SK-N-SH (cell line): Measurements from ENCODE around the gene VANGL1. TPM values are rescaled to one million over a fixed set of nuclear protein-coding genes. Genes with fewer than 3 reads are reported as not detected.

Experiments
- CTCF ChIA-PET: fragments of 300-600, 350-600 bp; formaldehyde crosslinking; extraction: SDS; loops from one replicate; lab custom pipeline; 2021; lab: Yijun Ruan, JAX
- POLR2A ChIA-PET: fragments of 350-600 bp; sonication (Branson Sonifier 250); formaldehyde crosslinking; extraction: SDS; loops from one replicate; lab custom pipeline; 2020; ENCODE audit warnings: antibody characterized with exemption, inconsistent platforms; lab: Yijun Ruan, JAX
- DNase-seq: peaks from one replicate; pipeline ENCODE4 v3.0.0; 2012
- H2AFZ ChIP-seq: fragments of 200-600 bp; sonication (generic); 2 replicates; pipeline ENCODE4 v1.8.1; 2016; ENCODE audit warnings: antibody characterized with exemption, mild to moderate bottlenecking, low read depth
- H3F3A ChIP-seq: fragments of 200-600 bp; sonication (generic); replicated peaks from 2 replicates; pipeline ENCODE3; 2016; ENCODE audit warnings: antibody characterized with exemption, mild to moderate bottlenecking; ENCODE audit not compliant: insufficient read depth
- H3K27ac ChIP-seq, 2 experiments: fragments of 200-500 bp in 1 of 2; fragments of 200-600 bp in 1 of 2; sonication (Bioruptor generic) in 1 of 2; sonication (generic), shearing (Covaris generic) in 1 of 2; 2 replicates each; pipeline versions ENCODE4 v1.5.1 to v1.6.1; 2014 to 2016; ENCODE audit warnings: low read depth in 2 of 2, inconsistent platforms in 1 of 2, low read length in 1 of 2, mild to moderate bottlenecking in 1 of 2, mixed read lengths in 1 of 2
- H3K27me3 ChIP-seq: fragments of 200-600 bp; sonication (generic), shearing (Covaris generic); 2 replicates; pipeline ENCODE4 v1.6.1; 2016; ENCODE audit warnings: mixed run types; ENCODE audit not compliant: insufficient read depth
- H3K36me3 ChIP-seq, 2 experiments: fragments of 200-500 bp in 1 of 2; fragments of 200-600 bp in 1 of 2; sonication (Bioruptor generic) in 1 of 2; sonication (generic) in 1 of 2; replicated peaks in 1 of 2; 2 replicates each; pipeline versions ENCODE3 to v1.5.1; 2014 to 2016; ENCODE audit warnings: low read length in 1 of 2, mild to moderate bottlenecking in 1 of 2; ENCODE audit not compliant: insufficient read depth in 2 of 2, control insufficient read depth in 1 of 2
- H3K4me1 ChIP-seq, 2 experiments: fragments of 200-500 bp in 1 of 2; fragments of 200-600 bp in 1 of 2; sonication (Bioruptor generic) in 1 of 2; sonication (generic), shearing (Covaris generic) in 1 of 2; 2 replicates each; pipeline versions ENCODE4 v1.5.1 to v1.6.1; 2014 to 2016; ENCODE audit warnings: low read depth in 1 of 2, low read length in 1 of 2, mixed run types in 1 of 2; ENCODE audit not compliant: insufficient read depth in 2 of 2, control insufficient read depth in 1 of 2
- H3K4me2 ChIP-seq: fragments of 200-600 bp; sonication (generic), shearing (Covaris generic); 2 replicates; pipeline ENCODE4 v1.6.1; 2017; ENCODE audit warnings: mixed run types
- H3K4me3 ChIP-seq, 2 experiments: fragments of 200-500 bp in 1 of 2; fragments of 200-600 bp in 1 of 2; sonication (Bioruptor generic) in 1 of 2; sonication (generic), shearing (Covaris generic) in 1 of 2; 2 replicates each; pipeline versions ENCODE4 v1.5.1 to v1.8.1; 2014 to 2016; ENCODE audit warnings: low read depth in 2 of 2, inconsistent platforms in 1 of 2, low read length in 1 of 2, mild to moderate bottlenecking in 1 of 2, mixed read lengths in 1 of 2, moderate library complexity in 1 of 2
- H3K79me2 ChIP-seq: fragments of 200-600 bp; sonication (generic); 2 replicates; pipeline ENCODE4 v1.8.1; 2017; ENCODE audit warnings: mild to moderate bottlenecking; ENCODE audit not compliant: insufficient read depth
- H3K9ac ChIP-seq: fragments of 200-600 bp; sonication (generic); 2 replicates; pipeline ENCODE4 v1.6.1; 2017; ENCODE audit warnings: mixed run types
- H3K9me2 ChIP-seq: fragments of 200-600 bp; sonication (generic); 2 replicates; pipeline ENCODE4 v1.6.1; 2017; ENCODE audit warnings: mixed run types
- H3K9me3 ChIP-seq: fragments of 200-600 bp; sonication (generic); 2 replicates; pipeline ENCODE4 v1.6.1; 2017; ENCODE audit warnings: mixed run types, mild to moderate bottlenecking, moderate library complexity
- H4K20me1 ChIP-seq: fragments of 200-600 bp; sonication (generic); 2 replicates; pipeline ENCODE4 v1.6.1; 2017; ENCODE audit warnings: mild to moderate bottlenecking, mixed run types; ENCODE audit not compliant: insufficient read depth
- GABPA ChIP-seq: IDR thresholded peaks from 2 replicates; pipeline ENCODE4 v1.4.0; 2012; ENCODE audit warnings: low read depth, mild to moderate bottlenecking
- NRF1 ChIP-seq: IDR thresholded peaks from 2 replicates; pipeline ENCODE4 v1.6.1; 2012; ENCODE audit warnings: low read depth, mild to moderate bottlenecking, low read length
- POLR2AphosphoS5 ChIP-seq: IDR thresholded peaks from 2 replicates; pipeline ENCODE4 v1.6.1; 2012; ENCODE audit warnings: low read depth, low read length
- RFX5 ChIP-seq: IDR thresholded peaks from 2 replicates; pipeline ENCODE4 v1.6.1; 2012; ENCODE audit warnings: mild to moderate bottlenecking, improper control_type of control experiment, low read length
- SIN3A ChIP-seq: IDR thresholded peaks from 2 replicates; pipeline ENCODE4 v1.6.1; 2012; ENCODE audit warnings: low read depth, mild to moderate bottlenecking, low read length, moderate library complexity, borderline replicate concordance
- TCF12 ChIP-seq: IDR thresholded peaks from 2 replicates; pipeline ENCODE4 v1.4.0; 2012
- WGBS: methylation state at CpG from one replicate; pipeline ENCODE4 v1.1.6; 2017; ENCODE audit warnings: low lambda C conversion rate; 5-methylcytosine and 5-hydroxymethylcytosine counted together
- polyA plus RNA-seq, 3 experiments: library from polyadenylated mRNA; depleted of rRNA; stranded (reverse); fragments of >200 nt; gene quantifications; 2 replicates each; pipeline ENCODE4 v1.2.3, GENCODE V29; 2012
- TF ChIP-seq, protein P1 (sequence below): IDR thresholded peaks from 2 replicates; pipeline ENCODE4 v1.4.0; 2012; ENCODE audit warnings: low read depth, borderline replicate concordance
- TF ChIP-seq, protein P2 (sequence below): IDR thresholded peaks from 2 replicates; pipeline ENCODE4 v1.6.1; 2012; ENCODE audit warnings: mild to moderate bottlenecking, low read depth, low read length, moderate library complexity
- TF ChIP-seq, protein P3 (sequence below): fragments of 200-600 bp; sonication (generic); IDR thresholded peaks from 2 replicates; pipeline ENCODE4 v1.6.1; 2017; ENCODE audit warnings: antibody characterized with exemption, mild to moderate bottlenecking, moderate library complexity
- TF ChIP-seq, protein P4 (sequence below): IDR thresholded peaks from 2 replicates; pipeline ENCODE4 v1.4.0; 2012; ENCODE audit warnings: low read depth

The VANGL1 gene
- polyA plus RNA-seq, 1 of the 3 experiments (the other 2 are of a cell fraction): 5.4 TPM

DNA sequence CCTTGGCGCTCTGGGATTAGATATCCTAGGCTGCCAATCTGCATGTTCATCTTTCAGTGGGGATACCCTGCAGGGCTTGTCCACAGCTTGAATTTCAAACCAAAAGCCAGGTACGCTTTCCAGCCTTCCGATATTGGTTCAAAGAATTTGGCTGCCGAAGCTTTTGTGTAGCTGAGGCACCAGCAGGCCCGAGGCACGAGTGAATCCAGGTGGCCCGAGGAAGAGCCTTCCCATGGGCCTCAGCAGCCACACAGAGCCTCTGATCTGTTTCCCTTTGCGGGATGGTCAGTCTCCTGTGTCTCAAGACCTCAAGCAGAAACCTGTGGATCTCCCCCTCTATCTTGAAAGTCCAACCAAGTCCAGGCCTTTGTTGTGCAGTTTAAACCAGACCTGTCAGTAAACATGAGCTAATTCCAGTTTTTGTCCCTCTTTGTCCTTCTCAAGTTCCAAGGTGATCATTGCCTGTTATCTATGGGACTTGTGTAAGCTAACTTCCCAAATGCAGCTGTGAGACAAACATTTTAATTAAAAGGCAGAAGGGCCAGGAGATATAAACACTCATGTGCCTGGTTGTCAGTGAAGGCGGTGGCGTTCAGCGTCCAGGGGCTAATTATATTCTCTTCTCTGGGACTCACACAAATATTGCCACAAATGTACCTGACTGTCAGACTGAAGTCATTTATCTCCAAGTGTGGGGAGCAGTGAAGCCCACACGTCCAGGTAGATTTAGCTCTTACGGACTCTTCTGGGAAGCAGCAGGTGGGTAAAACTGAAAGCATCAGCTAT is 30.6 kb downstream of the VANGL1 start:
- H3K4me1 ChIP-seq: peaks cover 9 to 16% of the 10 kb centered on the region in 2 experiments; a peak in 3 of 4 replicates
- CTCF ChIA-PET: interaction anchor here (0.9 to 1.6 kb wide), 2 partner anchors 35 to 64 kb away, joined by 5 to 8 read pairs; no protein-coding TSS in a partner anchor
- peaks cover 16% of the 10 kb centered on the region for H3F3A ChIP-seq
- H4K20me1 ChIP-seq: no peaks in the 10 kb centered on the region
- no peak overlapping the region for H3K4me2 ChIP-seq
- WGBS: 96% methylated on average over 11 of the region's 13 CpGs
- H3K27ac ChIP-seq: no peak overlapping the region
- no peak for TF ChIP-seq POLR2AphosphoS5
- no peaks in the 10 kb centered on the region for H3K27me3 ChIP-seq
- no peak for DNase-seq
- H3K36me3 ChIP-seq: peaks cover 2 to 9% of the 10 kb centered on the region in 2 experiments
- POLR2A ChIA-PET: interaction anchor here (0.6 kb wide), 1 partner anchor 79 kb away, joined by 3 read pairs; no protein-coding TSS in a partner anchor
- no peak overlapping the region for H2AFZ ChIP-seq
- 0 out of 2 replicates have a peak, but pooled peaks cover 7% of the 10 kb centered on the region for H3K9me3 ChIP-seq
- H3K9ac ChIP-seq: no peak overlapping the region
- no peaks in the 10 kb centered on the region for H3K9me2 ChIP-seq
- no peak overlapping the region for H3K4me3 ChIP-seq
- H3K79me2 ChIP-seq: peaks cover 49% of the 10 kb centered on the region; the same call in 1 of the 2 replicates

DNA sequence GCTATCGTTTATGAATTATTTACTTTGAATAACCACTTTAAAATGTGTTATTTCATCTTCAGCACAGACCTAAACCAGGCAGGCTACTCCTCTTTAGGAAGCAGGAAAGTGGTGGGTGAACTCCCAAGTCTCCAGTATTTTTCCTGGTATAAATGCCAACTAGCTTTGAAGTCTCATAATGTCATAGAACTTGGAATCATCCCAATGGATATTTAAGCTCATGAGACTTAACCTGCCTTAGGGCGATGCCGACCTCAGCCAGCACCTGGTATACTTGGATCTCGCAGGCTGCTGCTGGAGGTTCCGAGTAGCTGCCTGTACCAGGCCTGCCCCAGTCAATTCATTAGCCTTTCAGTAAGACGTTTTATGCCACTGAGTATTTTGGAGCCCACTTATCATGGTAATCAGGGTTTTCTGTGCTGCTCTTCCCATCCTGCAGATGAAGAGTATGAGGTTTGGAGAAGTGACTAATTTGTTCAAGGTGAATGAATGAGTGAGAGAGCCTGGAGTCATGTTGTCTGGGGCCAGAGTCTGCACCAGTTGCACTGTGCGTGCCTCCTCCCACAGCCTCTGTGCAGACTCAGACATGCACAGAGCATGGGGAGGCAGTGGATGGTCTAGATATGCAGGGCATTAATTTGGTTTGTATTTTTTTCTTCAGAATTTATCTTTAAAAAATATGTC is 34.9 kb downstream of the VANGL1 start:
- Histone ChIP-seq H3K79me2 (peaks cover 35% of the 10 kb centered on the region; the same call in 1 of the 2 replicates), H3K4me3 (no peak overlapping the region), H3K9me2 (no peaks in the 10 kb centered on the region), H3K9ac (no peak overlapping the region), H3F3A (no peaks in the 10 kb centered on the region), H4K20me1 (no peaks in the 10 kb centered on the region), H3K4me2 (no peak overlapping the region), H3K27ac (no peak overlapping the region), H2AFZ (no peak overlapping the region), H3K36me3 (no peaks in the 10 kb centered on the region), H3K4me1 (peaks cover 7 to 8% of the 10 kb centered on the region in 2 experiments; a peak in 2 of 4 replicates), H3K27me3 (no peaks in the 10 kb centered on the region), H3K9me3 (no peaks in the 10 kb centered on the region)
- ChIA-PET POLR2A (no interaction called here), CTCF (interaction anchor here (1.3 kb wide), 1 partner anchor 68 kb away, joined by 4 read pairs; no protein-coding TSS in a partner anchor)
- no peak for DNase-seq
- TF ChIP-seq SIN3A (no peak), TCF12 (no peak), GABPA (no peak), RFX5 (no peak), NRF1 (no peak)
- TF ChIP-seq, protein P1, sequence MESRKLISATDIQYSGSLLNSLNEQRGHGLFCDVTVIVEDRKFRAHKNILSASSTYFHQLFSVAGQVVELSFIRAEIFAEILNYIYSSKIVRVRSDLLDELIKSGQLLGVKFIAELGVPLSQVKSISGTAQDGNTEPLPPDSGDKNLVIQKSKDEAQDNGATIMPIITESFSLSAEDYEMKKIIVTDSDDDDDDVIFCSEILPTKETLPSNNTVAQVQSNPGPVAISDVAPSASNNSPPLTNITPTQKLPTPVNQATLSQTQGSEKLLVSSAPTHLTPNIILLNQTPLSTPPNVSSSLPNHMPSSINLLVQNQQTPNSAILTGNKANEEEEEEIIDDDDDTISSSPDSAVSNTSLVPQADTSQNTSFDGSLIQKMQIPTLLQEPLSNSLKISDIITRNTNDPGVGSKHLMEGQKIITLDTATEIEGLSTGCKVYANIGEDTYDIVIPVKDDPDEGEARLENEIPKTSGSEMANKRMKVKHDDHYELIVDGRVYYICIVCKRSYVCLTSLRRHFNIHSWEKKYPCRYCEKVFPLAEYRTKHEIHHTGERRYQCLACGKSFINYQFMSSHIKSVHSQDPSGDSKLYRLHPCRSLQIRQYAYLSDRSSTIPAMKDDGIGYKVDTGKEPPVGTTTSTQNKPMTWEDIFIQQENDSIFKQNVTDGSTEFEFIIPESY: no peak
- TF ChIP-seq, protein P2, sequence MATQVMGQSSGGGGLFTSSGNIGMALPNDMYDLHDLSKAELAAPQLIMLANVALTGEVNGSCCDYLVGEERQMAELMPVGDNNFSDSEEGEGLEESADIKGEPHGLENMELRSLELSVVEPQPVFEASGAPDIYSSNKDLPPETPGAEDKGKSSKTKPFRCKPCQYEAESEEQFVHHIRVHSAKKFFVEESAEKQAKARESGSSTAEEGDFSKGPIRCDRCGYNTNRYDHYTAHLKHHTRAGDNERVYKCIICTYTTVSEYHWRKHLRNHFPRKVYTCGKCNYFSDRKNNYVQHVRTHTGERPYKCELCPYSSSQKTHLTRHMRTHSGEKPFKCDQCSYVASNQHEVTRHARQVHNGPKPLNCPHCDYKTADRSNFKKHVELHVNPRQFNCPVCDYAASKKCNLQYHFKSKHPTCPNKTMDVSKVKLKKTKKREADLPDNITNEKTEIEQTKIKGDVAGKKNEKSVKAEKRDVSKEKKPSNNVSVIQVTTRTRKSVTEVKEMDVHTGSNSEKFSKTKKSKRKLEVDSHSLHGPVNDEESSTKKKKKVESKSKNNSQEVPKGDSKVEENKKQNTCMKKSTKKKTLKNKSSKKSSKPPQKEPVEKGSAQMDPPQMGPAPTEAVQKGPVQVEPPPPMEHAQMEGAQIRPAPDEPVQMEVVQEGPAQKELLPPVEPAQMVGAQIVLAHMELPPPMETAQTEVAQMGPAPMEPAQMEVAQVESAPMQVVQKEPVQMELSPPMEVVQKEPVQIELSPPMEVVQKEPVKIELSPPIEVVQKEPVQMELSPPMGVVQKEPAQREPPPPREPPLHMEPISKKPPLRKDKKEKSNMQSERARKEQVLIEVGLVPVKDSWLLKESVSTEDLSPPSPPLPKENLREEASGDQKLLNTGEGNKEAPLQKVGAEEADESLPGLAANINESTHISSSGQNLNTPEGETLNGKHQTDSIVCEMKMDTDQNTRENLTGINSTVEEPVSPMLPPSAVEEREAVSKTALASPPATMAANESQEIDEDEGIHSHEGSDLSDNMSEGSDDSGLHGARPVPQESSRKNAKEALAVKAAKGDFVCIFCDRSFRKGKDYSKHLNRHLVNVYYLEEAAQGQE: no peak
- TF ChIP-seq, protein P3, sequence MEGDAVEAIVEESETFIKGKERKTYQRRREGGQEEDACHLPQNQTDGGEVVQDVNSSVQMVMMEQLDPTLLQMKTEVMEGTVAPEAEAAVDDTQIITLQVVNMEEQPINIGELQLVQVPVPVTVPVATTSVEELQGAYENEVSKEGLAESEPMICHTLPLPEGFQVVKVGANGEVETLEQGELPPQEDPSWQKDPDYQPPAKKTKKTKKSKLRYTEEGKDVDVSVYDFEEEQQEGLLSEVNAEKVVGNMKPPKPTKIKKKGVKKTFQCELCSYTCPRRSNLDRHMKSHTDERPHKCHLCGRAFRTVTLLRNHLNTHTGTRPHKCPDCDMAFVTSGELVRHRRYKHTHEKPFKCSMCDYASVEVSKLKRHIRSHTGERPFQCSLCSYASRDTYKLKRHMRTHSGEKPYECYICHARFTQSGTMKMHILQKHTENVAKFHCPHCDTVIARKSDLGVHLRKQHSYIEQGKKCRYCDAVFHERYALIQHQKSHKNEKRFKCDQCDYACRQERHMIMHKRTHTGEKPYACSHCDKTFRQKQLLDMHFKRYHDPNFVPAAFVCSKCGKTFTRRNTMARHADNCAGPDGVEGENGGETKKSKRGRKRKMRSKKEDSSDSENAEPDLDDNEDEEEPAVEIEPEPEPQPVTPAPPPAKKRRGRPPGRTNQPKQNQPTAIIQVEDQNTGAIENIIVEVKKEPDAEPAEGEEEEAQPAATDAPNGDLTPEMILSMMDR: no peak
- TF ChIP-seq, protein P4, sequence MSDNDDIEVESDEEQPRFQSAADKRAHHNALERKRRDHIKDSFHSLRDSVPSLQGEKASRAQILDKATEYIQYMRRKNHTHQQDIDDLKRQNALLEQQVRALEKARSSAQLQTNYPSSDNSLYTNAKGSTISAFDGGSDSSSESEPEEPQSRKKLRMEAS: no peak
- 86% methylated on average over 5 of the region's 7 CpGs for WGBS
